Omental fat pad (tissue), 4 donors: Measurements from ENCODE around the gene ZBTB18. TPM values are rescaled to one million over a fixed set of nuclear protein-coding genes. Genes with fewer than 3 reads are reported as not detected.

ENCODE experiments used
- ATAC-seq: fragments of 150-250 bp; one replicate; pipeline ENCODE4 v1.9.1; 2016; ENCODE audit warnings: mild to moderate bottlenecking, moderate library complexity; ENCODE audit not compliant: low FRiP score
- DNase-seq: peaks from one replicate; pipeline ENCODE4 v3.0.0-alpha.2; 2019; ENCODE audit warnings: low spot score
- total RNA-seq, 4 donors: library from RNA; depleted of rRNA; stranded (reverse); fragments of >200 nt; gene quantifications; one replicate each; pipeline ENCODE4 v1.1.0, GENCODE V29; 2016
- TF ChIP-seq, protein P1 (sequence below), 3 donors: fragments of 450-650 bp; IDR thresholded peaks; one replicate each; pipeline ENCODE4 v1.5.1; 2016 to 2017; ENCODE audit warnings: antibody characterized with exemption in 3 of 3, mild to moderate bottlenecking in 3 of 3, moderate library complexity in 2 of 3

The ZBTB18 gene
- total RNA-seq, 4 donors from 2014 or later = 7.0 to 24.7 (median 10.6) TPM

DNA sequence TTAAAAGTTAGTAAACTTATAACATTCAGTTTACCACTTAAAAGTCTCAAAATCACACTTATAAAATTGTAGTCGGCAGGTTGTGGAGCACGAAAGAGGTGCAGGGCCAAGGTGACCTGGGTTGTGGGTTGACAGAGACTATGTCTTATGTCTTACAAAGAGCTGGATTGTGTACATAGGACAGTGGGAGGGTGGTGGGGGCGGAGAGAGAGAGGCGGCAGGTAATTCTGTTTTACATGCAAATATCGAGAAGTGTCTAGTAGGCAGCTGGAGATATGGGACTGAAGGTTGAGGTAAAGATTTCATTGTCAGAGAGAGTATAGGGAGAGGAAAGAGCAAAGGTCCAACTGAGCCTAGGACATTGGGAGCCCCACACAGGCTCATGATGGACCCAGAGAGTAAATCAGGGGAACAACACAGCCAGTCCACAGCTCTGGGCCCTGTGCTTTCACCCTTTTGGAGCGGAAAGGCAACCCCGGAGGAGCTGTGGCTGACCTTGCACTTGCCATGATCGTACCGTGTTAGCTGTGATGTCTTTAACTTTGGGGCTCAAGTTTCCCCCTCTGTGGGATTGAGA, 28.1 kb upstream of the ZBTB18 start:
- ATAC-seq = no peak
- no peak for DNase-seq
- TF ChIP-seq, protein P1, sequence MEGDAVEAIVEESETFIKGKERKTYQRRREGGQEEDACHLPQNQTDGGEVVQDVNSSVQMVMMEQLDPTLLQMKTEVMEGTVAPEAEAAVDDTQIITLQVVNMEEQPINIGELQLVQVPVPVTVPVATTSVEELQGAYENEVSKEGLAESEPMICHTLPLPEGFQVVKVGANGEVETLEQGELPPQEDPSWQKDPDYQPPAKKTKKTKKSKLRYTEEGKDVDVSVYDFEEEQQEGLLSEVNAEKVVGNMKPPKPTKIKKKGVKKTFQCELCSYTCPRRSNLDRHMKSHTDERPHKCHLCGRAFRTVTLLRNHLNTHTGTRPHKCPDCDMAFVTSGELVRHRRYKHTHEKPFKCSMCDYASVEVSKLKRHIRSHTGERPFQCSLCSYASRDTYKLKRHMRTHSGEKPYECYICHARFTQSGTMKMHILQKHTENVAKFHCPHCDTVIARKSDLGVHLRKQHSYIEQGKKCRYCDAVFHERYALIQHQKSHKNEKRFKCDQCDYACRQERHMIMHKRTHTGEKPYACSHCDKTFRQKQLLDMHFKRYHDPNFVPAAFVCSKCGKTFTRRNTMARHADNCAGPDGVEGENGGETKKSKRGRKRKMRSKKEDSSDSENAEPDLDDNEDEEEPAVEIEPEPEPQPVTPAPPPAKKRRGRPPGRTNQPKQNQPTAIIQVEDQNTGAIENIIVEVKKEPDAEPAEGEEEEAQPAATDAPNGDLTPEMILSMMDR (IDR thresholded peaks at IDR 0.05) = no peak

DNA sequence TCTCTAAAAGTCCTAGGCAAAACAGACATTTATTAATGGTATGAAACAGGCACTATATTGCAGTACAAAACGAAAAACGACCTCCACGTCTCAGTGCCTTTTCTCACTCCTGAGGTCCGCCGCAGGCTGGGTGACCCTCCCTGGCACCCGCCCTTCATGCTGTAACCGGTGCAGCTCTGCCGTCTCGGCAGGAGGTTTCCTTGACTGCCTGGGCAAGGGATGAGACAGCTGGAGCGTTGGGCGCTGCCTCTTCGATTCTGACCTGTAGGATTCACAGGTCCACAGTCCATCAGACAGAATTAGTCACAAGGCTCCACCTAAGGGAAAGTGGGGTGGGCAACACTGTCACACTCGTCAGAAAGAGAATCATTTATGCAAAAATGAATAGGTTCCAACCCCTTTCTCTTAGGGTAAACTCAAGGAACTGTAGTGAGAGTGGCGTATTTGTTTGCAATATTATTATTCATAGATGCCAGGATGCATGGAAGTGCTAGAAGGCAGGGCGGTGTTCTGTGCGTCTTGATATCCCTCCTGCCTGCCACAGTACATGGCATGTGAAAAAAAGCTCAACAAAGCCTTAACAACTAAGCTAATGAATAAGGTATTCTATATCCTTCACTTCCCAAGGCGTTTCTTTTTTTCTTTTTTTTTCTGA, 23.5 kb upstream of the ZBTB18 start:
- DNase-seq (no peak), ATAC-seq (no peak)
- TF ChIP-seq, protein P1 (IDR thresholded peaks at IDR 0.05) = no peak

DNA sequence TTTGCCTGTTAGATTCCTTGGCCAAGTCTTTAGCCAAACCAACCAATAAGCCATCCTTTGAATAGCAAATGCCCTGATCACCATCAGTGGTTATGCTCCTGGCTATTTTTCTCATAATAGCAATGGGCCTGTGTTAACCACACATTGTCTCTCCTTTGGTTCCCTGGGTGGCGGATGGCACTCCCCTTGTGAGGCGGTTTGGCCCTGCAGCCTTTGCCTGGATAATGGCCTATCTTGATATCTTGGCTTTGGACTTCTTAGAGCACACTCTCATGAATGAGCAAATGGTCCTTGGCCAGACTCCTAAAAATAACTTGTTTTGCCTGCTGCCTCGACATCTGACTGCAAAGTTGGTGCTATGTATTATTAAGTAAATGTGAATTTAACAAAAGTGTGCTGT, 22.4 kb upstream of the ZBTB18 start:
- DNase-seq = no peak
- TF ChIP-seq, protein P1 (IDR thresholded peaks at IDR 0.05) = no peak
- no peak for ATAC-seq

DNA sequence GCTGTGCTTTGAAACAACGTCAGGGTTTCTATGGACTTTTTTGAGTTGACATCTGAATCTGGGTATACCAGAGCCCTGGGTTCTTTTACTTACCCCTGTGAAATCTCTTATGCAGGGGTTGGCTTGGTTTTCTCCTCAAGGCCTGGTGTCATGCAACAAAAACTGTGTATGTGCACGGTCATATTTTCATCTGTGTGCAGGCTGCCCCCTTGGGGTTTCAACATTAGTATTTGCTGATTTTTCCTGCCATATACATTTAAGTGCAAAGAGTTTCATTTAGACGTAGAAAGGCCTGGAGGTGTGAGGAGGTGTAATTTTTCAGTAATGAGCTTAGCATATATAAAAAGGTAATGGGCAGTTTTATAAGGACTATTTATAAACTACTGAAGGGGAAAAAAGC, 22.0 kb upstream of the ZBTB18 start:
- ATAC-seq = no peak
- TF ChIP-seq, protein P1 (IDR thresholded peaks at IDR 0.05) = no peak
- no peak for DNase-seq

DNA sequence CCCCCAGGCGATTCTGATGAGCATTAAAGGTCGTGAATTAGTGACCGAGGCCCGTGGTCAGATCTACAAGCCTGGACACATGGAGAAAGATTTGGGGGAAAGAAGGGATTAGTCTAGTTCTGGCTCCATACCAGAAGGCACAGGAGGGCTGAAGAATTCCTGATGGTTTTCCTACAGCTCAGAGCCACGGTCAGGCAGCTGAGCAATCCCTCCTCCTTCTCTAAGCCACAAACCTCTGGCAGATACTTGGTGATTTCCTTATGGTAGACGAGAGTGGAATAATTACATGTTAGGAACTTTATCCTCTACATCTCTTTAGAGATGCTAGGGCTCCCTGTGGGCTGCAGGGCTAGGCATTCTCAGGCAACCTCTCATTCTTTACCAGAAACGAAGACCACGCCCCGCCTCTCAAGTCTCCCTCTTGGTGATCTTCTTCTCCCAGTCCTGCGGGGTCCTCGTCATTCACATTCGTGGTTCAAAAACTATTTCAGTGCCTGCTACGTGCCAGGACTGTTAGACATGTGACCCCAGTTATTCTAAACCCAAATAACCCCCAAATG, 20.5 kb upstream of the ZBTB18 start:
- TF ChIP-seq, protein P1 (IDR thresholded peaks at IDR 0.05) = no peak
- no peak for ATAC-seq
- DNase-seq = no peak

DNA sequence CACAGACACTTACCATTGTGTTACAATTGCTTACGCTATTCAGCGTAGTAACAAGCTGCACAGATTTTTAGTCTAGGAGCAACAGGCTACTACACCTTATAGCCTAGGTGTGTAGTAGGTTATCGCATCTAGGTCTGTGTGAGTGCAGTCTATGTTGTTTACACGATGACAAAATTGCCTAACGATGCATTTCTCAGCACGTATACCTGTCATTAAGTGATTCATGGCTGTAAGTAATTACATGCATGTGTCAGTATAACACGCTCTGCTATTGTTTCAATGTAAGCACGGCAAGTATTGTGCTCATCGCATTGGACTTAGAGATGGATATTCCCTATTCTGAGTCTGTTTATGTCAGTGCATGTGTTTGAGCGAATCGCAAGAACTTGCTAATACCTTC, 15.7 kb upstream of the ZBTB18 start:
- TF ChIP-seq, protein P1 (IDR thresholded peaks at IDR 0.05) = no peak
- DNase-seq (no peak), ATAC-seq (no peak)

DNA sequence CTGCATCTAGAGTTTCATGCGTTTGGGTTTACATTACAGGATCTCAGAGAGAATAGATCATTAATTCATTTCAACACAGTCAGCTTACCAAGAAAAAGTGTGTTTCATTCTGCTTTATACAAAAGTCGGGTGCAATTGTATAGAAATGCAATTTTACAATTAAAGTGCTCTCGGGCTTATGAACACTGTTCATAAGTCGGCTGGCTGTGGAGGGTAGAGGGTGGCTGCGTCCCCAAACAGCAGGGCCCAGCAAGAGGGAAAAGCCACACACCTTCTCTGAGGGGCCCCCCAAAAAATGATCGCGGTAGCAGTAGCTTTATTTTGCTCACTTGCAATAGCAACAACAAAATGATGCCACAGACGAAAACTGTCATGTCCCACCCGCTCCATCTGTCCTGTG, 13.8 kb upstream of the ZBTB18 start:
- DNase-seq = no peak
- ATAC-seq = no peak
- TF ChIP-seq, protein P1 (IDR thresholded peaks at IDR 0.05) = no peak
